Panc1 (cell line): Measurements from ENCODE around the gene UBE2QL1.

ENCODE experiments used
- CTCF ChIP-seq: fragments of 450-650 bp; IDR thresholded peaks from 2 replicates; pipeline ENCODE4 v1.5.1; 2017; ENCODE audit warnings: mild to moderate bottlenecking
- SIN3A ChIP-seq: IDR thresholded peaks from 2 replicates; pipeline ENCODE4 v1.6.1; 2012; ENCODE audit warnings: low read depth, mild to moderate bottlenecking, low read length, moderate library complexity, borderline replicate concordance; ENCODE audit not compliant: insufficient read depth
- TCF7L2 ChIP-seq: IDR thresholded peaks from 2 replicates; pipeline ENCODE4 v1.6.1; 2011; ENCODE audit warnings: mild to moderate bottlenecking, low read depth, low read length, inconsistent platforms

- TF ChIP-seq CTCF: no peak
- no peak for TF ChIP-seq TCF7L2
- no peak for TF ChIP-seq SIN3A
These were observed 29.3 kb upstream of the UBE2QL1 start for GRCh38 chr5:6419340-6419852.
